PC-9 (cell line): ENCODE results near the gene VPS8.

Experiments used
- EZH2 ChIP-seq: fragments of 200-600 bp; sonication (generic); IDR thresholded peaks from 2 replicates; pipeline ENCODE4 v1.8.0; 2017; ENCODE audit warnings: antibody characterized with exemption, low read depth
- TF ChIP-seq, protein P1 (sequence below): fragments of 200-600 bp; sonication (generic); conservative IDR thresholded peaks from 2 replicates; pipeline ENCODE4 v1.6.1; 2017; ENCODE audit warnings: mixed run types, antibody characterized with exemption, mild to moderate bottlenecking, moderate library complexity

DNA sequence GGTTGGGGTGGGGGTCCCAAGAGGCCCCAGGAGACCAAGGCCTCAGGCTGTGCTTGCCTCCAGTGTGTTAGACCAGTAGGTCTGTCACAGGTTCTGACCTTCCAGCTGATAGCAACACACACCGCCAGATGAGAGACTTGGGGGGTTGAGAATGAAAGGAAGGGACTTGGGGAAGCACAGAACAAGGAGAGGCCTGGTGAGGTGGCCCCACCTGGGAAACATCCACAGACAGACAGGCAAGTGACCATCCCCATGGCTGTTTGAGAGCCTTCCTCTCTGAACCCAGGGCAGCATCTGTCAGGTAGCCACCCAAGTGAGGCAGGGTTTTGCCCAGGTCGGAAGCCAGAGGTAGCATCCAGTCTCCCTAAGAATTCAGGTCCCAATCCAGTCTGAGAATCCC, 35.0 kb upstream of the VPS8 start:
- TF ChIP-seq, protein P1, sequence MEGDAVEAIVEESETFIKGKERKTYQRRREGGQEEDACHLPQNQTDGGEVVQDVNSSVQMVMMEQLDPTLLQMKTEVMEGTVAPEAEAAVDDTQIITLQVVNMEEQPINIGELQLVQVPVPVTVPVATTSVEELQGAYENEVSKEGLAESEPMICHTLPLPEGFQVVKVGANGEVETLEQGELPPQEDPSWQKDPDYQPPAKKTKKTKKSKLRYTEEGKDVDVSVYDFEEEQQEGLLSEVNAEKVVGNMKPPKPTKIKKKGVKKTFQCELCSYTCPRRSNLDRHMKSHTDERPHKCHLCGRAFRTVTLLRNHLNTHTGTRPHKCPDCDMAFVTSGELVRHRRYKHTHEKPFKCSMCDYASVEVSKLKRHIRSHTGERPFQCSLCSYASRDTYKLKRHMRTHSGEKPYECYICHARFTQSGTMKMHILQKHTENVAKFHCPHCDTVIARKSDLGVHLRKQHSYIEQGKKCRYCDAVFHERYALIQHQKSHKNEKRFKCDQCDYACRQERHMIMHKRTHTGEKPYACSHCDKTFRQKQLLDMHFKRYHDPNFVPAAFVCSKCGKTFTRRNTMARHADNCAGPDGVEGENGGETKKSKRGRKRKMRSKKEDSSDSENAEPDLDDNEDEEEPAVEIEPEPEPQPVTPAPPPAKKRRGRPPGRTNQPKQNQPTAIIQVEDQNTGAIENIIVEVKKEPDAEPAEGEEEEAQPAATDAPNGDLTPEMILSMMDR, result no peak
- no peak for TF ChIP-seq EZH2
